ENCODE results near the gene STK32B. TPM values are rescaled to one million over a fixed set of nuclear protein-coding genes. Genes with fewer than 3 reads are reported as not detected.
"Not testable (repeated sequence)": the region's sequence is repeated elsewhere in the genome, so short reads cannot be mapped to it uniquely, and the experiment has no call there.

Gene STK32B
- 0.22 and 0.44 TPM in 2 replicates for total RNA-seq
- total RNA-seq (2013): 0.70 TPM
- 0.30 and 0.42 TPM in 2 replicates for polyA plus RNA-seq
- 0.57 TPM in 1 of 2 replicates, not detected in the other for polyA minus RNA-seq

GRCh38 chr4:5051278-5052203, at the start of gene STK32B:
Gene STK32B (plus strand): TSS chr4:5051480.
- H3K27ac ChIP-seq (ENCODE audit: low read length in 2 of 2): no peak within 1 kb of the TSS
- Mint-ChIP-seq H3K27ac (no peak within 1 kb of the TSS), H3K4me1 (peaks cover 16% of the 10 kb centered on the region), H3K9me3 (ENCODE audit: insufficient read depth) (no peaks in the 10 kb centered on the region), H3K4me3 (peak within 1 kb of the TSS; percentile 89), H3K27me3 (peaks cover 49% of the 10 kb centered on the region)
- ChIA-PET CTCF (interaction anchor here (2.2 kb wide), 1 partner anchor 408 kb away, joined by 11 read pairs; no protein-coding TSS in a partner anchor), POLR2A (no interaction called here)
- DNase-seq: peak; percentile 37
- TF ChIP-seq EZH2 (IDR thresholded peaks at IDR 0.05; ENCODE audit: borderline replicate concordance, insufficient read depth, low read depth, low read length, poor library complexity, severe bottlenecking) (no peak), CTCF (IDR thresholded peaks at IDR 0.05) (no peak)
- H3K4me3 ChIP-seq (ENCODE audit: control extremely low read depth in 1 of 5, extremely low read depth in 1 of 5, insufficient read depth in 1 of 5, low read depth in 2 of 5, low read length in 4 of 5): peak within 1 kb of the TSS; percentile 35 to 61 (median 53)
- peaks cover 0 to 6% (median 0%) of the 10 kb centered on the region in 3 donors for H3K9me3 ChIP-seq (ENCODE audit: control extremely low read depth in 1 of 3, control insufficient read depth in 2 of 3, insufficient read depth in 1 of 3, low read length in 2 of 3)
- intact Hi-C loops (cut with micrococcal nuclease): no loop called here
- ATAC-seq (ENCODE audit: low read depth): no peak
- H3K4me1 ChIP-seq (ENCODE audit: control insufficient read depth in 2 of 2, insufficient read depth in 2 of 2, low read length in 2 of 2): peaks cover 15 to 19% of the 10 kb centered on the region in 2 donors
- peak within 1 kb of the TSS; percentile 64 for H2AFZ ChIP-seq (ENCODE audit: insufficient read depth, low read depth, low read length, poor library complexity, severe bottlenecking)
- 5% methylated on average over 90 of the region's 103 CpGs for WGBS (ENCODE audit: insufficient coverage)
- peak within 1 kb of the TSS; percentile 51 for H3K9ac ChIP-seq (ENCODE audit: low read length)
- H3K27me3 ChIP-seq (replicated peaks in 1 of 4; ENCODE audit: control extremely low read depth in 1 of 4, control insufficient read depth in 3 of 4, insufficient read depth in 4 of 4, low read length in 3 of 4): peaks cover 0 to 40% (median 17%) of the 10 kb centered on the region in 4 experiments
- H3K36me3 ChIP-seq (replicated peaks in 1 of 2; ENCODE audit: control extremely low read depth in 1 of 2, control insufficient read depth in 1 of 2, extremely low read depth in 1 of 2, insufficient read depth in 2 of 2, low read length in 1 of 2): no peaks in the 10 kb centered on the region
- H4K20me1 ChIP-seq (ENCODE audit: control insufficient read depth, insufficient read depth, low read length, poor library complexity, severe bottlenecking): no peaks in the 10 kb centered on the region
- H3K79me2 ChIP-seq (ENCODE audit: control insufficient read depth, insufficient read depth, low read length): no peaks in the 10 kb centered on the region
- H3K4me2 ChIP-seq (replicated peaks; ENCODE audit: low read depth, low read length, poor library complexity, severe bottlenecking): peak within 1 kb of the TSS; percentile 86

GRCh38 chr4:5001641-5002040, 49.6 kb upstream of the STK32B start:
- H3K4me3 Mint-ChIP-seq; H3K9me3 Mint-ChIP-seq (ENCODE audit: insufficient read depth); intact Hi-C loops (cut with micrococcal nuclease); H2AFZ ChIP-seq (ENCODE audit: insufficient read depth, low read depth, low read length, poor library complexity, severe bottlenecking); H3K4me1 ChIP-seq (ENCODE audit: control insufficient read depth in 2 of 2, insufficient read depth in 2 of 2, low read length in 2 of 2); H3K27me3 ChIP-seq (replicated peaks in 1 of 4; ENCODE audit: control extremely low read depth in 1 of 4, control insufficient read depth in 3 of 4, insufficient read depth in 4 of 4, low read length in 3 of 4); H3K4me2 ChIP-seq (replicated peaks; ENCODE audit: low read depth, low read length, poor library complexity, severe bottlenecking); H3K27ac Mint-ChIP-seq; H3K27ac ChIP-seq (ENCODE audit: low read length in 2 of 2); POLR2A ChIA-PET; ATAC-seq (ENCODE audit: low read depth); H3K79me2 ChIP-seq (ENCODE audit: control insufficient read depth, insufficient read depth, low read length); H3K9ac ChIP-seq (ENCODE audit: low read length); H3K4me3 ChIP-seq (ENCODE audit: control extremely low read depth in 1 of 5, extremely low read depth in 1 of 5, insufficient read depth in 1 of 5, low read depth in 2 of 5, low read length in 4 of 5); CTCF ChIA-PET; H3K9me3 ChIP-seq (ENCODE audit: control extremely low read depth in 1 of 3, control insufficient read depth in 2 of 3, insufficient read depth in 1 of 3, low read length in 2 of 3); H3K36me3 ChIP-seq (replicated peaks in 1 of 2; ENCODE audit: control extremely low read depth in 1 of 2, control insufficient read depth in 1 of 2, extremely low read depth in 1 of 2, insufficient read depth in 2 of 2, low read length in 1 of 2); H4K20me1 ChIP-seq (ENCODE audit: control insufficient read depth, insufficient read depth, low read length, poor library complexity, severe bottlenecking); H3K4me1 Mint-ChIP-seq; DNase-seq: not testable (repeated sequence)
- peaks cover 43% of the 10 kb centered on the region for H3K27me3 Mint-ChIP-seq
- WGBS (ENCODE audit: insufficient coverage): 74% methylated on average over 6 of the region's 6 CpGs
